Measurements from ENCODE around the gene CCSAP. TPM values are rescaled to one million over a fixed set of nuclear protein-coding genes. Genes with fewer than 3 reads are reported as not detected.

CCSAP gene
- polyA plus RNA-seq, 1 of the 3 experiments (the other 2 are of a cell fraction) = 1.8 TPM

DNA sequence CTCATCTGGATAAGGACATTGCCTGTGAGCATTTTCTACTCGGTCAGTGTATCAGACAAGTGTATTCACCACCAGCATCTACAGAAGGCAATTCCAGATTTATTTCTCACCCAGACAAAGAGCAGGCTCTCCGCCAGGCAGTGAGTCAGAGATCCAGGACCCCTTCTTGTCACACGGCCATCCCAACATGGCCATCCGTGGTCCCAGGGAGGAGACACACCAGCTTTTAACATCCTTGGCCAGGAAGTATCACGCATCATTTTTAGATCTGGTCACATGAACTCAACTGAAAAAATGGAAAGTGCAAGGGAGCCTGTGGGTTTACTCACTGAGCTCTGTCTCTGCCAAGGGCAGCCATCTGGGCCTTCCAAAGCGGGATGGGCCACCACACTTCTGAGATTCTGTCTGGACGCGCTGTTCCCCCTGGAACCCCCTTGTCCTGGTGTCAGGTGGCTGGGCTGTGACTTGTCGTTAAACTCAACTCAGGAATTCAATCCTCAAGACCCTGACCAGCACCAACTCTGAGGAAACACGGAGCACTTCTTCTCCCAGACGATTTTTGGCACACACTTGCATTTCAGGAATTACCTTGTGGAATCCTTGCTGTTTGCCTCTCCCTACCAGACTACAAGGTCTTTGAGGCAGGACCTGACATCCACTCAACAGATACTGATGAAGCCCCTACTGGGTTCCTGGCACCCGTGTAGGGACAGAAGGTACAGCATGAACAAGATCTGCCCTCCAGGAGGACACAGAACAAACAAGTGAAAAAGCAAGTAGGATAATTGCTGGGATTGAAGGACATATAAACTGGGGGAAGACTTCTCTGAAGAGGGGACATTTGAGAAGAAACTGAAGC lies 21.6 kb upstream of the CCSAP start:
- H3K27ac ChIP-seq (ENCODE audit: low read depth in 2 of 2, low read length in 1 of 2) = no peak overlapping the region
- no peak overlapping the region for H3K9ac ChIP-seq
- H3K9me2 ChIP-seq = no peaks in the 10 kb centered on the region
- H3K9me3 ChIP-seq = no peaks in the 10 kb centered on the region
- H3K4me1 ChIP-seq (ENCODE audit: control insufficient read depth in 1 of 2, insufficient read depth in 2 of 2, low read depth in 1 of 2, low read length in 1 of 2) = no peaks in the 10 kb centered on the region
- no peak overlapping the region for H3K4me2 ChIP-seq
- TF ChIP-seq MXI1 (IDR thresholded peaks at IDR 0.05; ENCODE audit: low read depth, low read length) = no peak
- no peak for TF ChIP-seq CHD2 (IDR thresholded peaks at IDR 0.05; ENCODE audit: low read length, partially characterized antibody)
- H3K36me3 ChIP-seq (replicated peaks in 1 of 2; ENCODE audit: control insufficient read depth in 1 of 2, insufficient read depth in 2 of 2, low read length in 1 of 2) = no peaks in the 10 kb centered on the region
- no peak overlapping the region for H2AFZ ChIP-seq (ENCODE audit: low read depth)
- ChIA-PET CTCF (interaction anchor here (1.1 to 1.5 kb wide), 2 partner anchors 14 to 117 kb away, joined by 3 to 4 read pairs; no protein-coding TSS in a partner anchor), POLR2A (no interaction called here)
- H3F3A ChIP-seq (replicated peaks; ENCODE audit: insufficient read depth) = no peaks in the 10 kb centered on the region
- no peak for DNase-seq
- 62% methylated on average over 10 of the region's 12 CpGs for WGBS (ENCODE audit: low lambda C conversion rate)
- no peak overlapping the region for H3K4me3 ChIP-seq (ENCODE audit: low read depth in 2 of 2, low read length in 1 of 2)
- H3K27me3 ChIP-seq (ENCODE audit: insufficient read depth) = peaks cover 12% of the 10 kb centered on the region; the same call in 1 of the 2 replicates
- no peaks in the 10 kb centered on the region for H4K20me1 ChIP-seq (ENCODE audit: insufficient read depth)
- H3K79me2 ChIP-seq (ENCODE audit: insufficient read depth) = no peaks in the 10 kb centered on the region

DNA sequence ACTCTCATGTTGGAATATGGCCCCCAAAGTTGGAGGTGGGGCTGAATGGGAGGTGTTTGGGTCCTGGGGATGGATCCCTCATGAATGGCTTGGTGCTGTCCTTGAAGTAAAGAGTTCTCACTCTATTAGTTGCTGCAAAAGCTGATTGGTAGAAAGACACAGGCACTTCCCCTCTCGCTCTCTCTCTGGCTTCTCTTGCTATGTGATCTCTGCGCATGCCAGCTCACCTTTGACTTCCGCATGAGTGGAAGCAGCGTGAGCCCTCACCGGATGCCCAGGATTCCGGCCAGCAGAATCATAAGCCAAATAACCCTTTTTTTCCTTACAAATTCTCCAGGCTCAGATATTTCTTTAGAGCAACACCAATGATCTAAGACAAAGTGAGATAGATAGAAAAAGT lies 20.9 kb upstream of the CCSAP start:
- Histone ChIP-seq H3F3A (replicated peaks; ENCODE audit: insufficient read depth) (no peaks in the 10 kb centered on the region), H3K9me3 (no peaks in the 10 kb centered on the region), H2AFZ (ENCODE audit: low read depth) (no peak overlapping the region), H3K27ac (ENCODE audit: low read depth in 2 of 2, low read length in 1 of 2) (no peak overlapping the region), H3K9me2 (no peaks in the 10 kb centered on the region), H4K20me1 (ENCODE audit: insufficient read depth) (no peaks in the 10 kb centered on the region), H3K36me3 (replicated peaks in 1 of 2; ENCODE audit: control insufficient read depth in 1 of 2, insufficient read depth in 2 of 2, low read length in 1 of 2) (no peaks in the 10 kb centered on the region), H3K27me3 (ENCODE audit: insufficient read depth) (peaks cover 12% of the 10 kb centered on the region; the same call in 1 of the 2 replicates), H3K79me2 (ENCODE audit: insufficient read depth) (no peaks in the 10 kb centered on the region), H3K4me3 (ENCODE audit: low read depth in 2 of 2, low read length in 1 of 2) (no peak overlapping the region), H3K4me1 (ENCODE audit: control insufficient read depth in 1 of 2, insufficient read depth in 2 of 2, low read depth in 1 of 2, low read length in 1 of 2) (no peaks in the 10 kb centered on the region), H3K9ac (no peak overlapping the region), H3K4me2 (no peak overlapping the region)
- WGBS (ENCODE audit: low lambda C conversion rate) = 84% methylated on average over 5 of the region's 6 CpGs
- DNase-seq = no peak
- ChIA-PET CTCF (no interaction called here), POLR2A (no interaction called here)
- no peak for TF ChIP-seq MEF2A (IDR thresholded peaks at IDR 0.05; ENCODE audit: borderline replicate concordance, low read depth)

DNA sequence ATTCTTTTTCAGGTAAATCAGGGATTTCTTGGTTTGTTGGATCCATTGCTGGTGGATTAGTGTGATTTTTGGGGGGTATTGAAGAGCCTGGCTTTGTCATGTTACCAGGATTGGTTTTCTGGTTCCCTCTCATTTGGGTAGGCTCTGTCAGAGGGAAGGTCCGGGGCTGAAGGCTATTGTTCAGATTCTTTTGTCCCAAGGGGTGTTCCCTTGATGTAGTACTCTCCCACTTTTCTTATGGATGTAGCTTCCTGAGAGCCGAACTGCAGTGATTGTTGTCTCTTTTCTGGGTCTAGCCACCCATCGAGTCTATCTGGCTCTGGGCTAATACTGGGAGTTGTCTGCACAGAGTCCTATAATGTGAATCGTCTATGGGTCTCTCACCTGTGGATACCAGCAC lies 17.6 kb upstream of the CCSAP start:
- Histone ChIP-seq H3K4me1 (ENCODE audit: control insufficient read depth in 1 of 2, insufficient read depth in 2 of 2, low read depth in 1 of 2, low read length in 1 of 2) (no peaks in the 10 kb centered on the region), H3K4me2 (no peak overlapping the region), H3K9me2 (no peaks in the 10 kb centered on the region), H3K4me3 (ENCODE audit: low read depth in 2 of 2, low read length in 1 of 2) (no peak overlapping the region), H3K79me2 (ENCODE audit: insufficient read depth) (no peaks in the 10 kb centered on the region), H3K36me3 (replicated peaks in 1 of 2; ENCODE audit: control insufficient read depth in 1 of 2, insufficient read depth in 2 of 2, low read length in 1 of 2) (no peaks in the 10 kb centered on the region), H3K9ac (no peak overlapping the region), H4K20me1 (ENCODE audit: insufficient read depth) (no peaks in the 10 kb centered on the region), H3F3A (replicated peaks; ENCODE audit: insufficient read depth) (no peaks in the 10 kb centered on the region), H3K9me3 (no peaks in the 10 kb centered on the region), H3K27ac (ENCODE audit: low read depth in 2 of 2, low read length in 1 of 2) (no peak overlapping the region), H3K27me3 (ENCODE audit: insufficient read depth) (peaks cover 12% of the 10 kb centered on the region; the same call in 1 of the 2 replicates), H2AFZ (ENCODE audit: low read depth) (no peak overlapping the region)
- POLR2A ChIA-PET = no interaction called here
- CTCF ChIA-PET = interaction anchor here (1.0 kb wide), 1 partner anchor 109 kb away, joined by 3 read pairs; no protein-coding TSS in a partner anchor
- DNase-seq = no peak
- 21% methylated on average over 4 of the region's 4 CpGs for WGBS (ENCODE audit: low lambda C conversion rate)
- no peak for TF ChIP-seq GATA2 (CRISPR knock-in tag; IDR thresholded peaks at IDR 0.05)
- TF ChIP-seq TEAD4 (IDR thresholded peaks at IDR 0.05; ENCODE audit: borderline replicate concordance, insufficient read depth) = no peak
- TF ChIP-seq YY1 (IDR thresholded peaks at IDR 0.05; ENCODE audit: low read depth) = no peak
- no peak for TF ChIP-seq RFX5 (IDR thresholded peaks at IDR 0.05; ENCODE audit: low read length)
- no peak for TF ChIP-seq FOSL2 (IDR thresholded peaks at IDR 0.05; ENCODE audit: borderline replicate concordance, low read depth)
- no peak for TF ChIP-seq EZH2phosphoT487 (IDR thresholded peaks at IDR 0.05; ENCODE audit: borderline replicate concordance, low read depth)
- TF ChIP-seq MXI1 (IDR thresholded peaks at IDR 0.05; ENCODE audit: low read depth, low read length) = no peak
- TF ChIP-seq RAD21 (IDR thresholded peaks at IDR 0.05; ENCODE audit: low read length) = no peak
- no peak for TF ChIP-seq FOXM1 (IDR thresholded peaks at IDR 0.05; ENCODE audit: low read depth)
- TF ChIP-seq, protein P1, sequence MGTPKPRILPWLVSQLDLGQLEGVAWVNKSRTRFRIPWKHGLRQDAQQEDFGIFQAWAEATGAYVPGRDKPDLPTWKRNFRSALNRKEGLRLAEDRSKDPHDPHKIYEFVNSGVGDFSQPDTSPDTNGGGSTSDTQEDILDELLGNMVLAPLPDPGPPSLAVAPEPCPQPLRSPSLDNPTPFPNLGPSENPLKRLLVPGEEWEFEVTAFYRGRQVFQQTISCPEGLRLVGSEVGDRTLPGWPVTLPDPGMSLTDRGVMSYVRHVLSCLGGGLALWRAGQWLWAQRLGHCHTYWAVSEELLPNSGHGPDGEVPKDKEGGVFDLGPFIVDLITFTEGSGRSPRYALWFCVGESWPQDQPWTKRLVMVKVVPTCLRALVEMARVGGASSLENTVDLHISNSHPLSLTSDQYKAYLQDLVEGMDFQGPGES (IDR thresholded peaks at IDR 0.05; ENCODE audit: low read depth, low read length) = no peak
- no peak for TF ChIP-seq SMC3 (IDR thresholded peaks at IDR 0.05; ENCODE audit: low read depth, low read length)
- no peak for TF ChIP-seq EP300 (IDR thresholded peaks at IDR 0.05; ENCODE audit: borderline replicate concordance in 1 of 2, low read depth in 1 of 2, low read length in 1 of 2)
- no peak for TF ChIP-seq MEF2A (IDR thresholded peaks at IDR 0.05; ENCODE audit: borderline replicate concordance, low read depth)
